WTC11 (cell line): Measurements from ENCODE around the gene LRRC74B.

Experiments
- RELA ChIP-seq: sonication (generic); formaldehyde crosslinking; IDR thresholded peaks from 2 replicates; pipeline ENCODE4 v1.8.1; 2022; ENCODE audit warnings: missing genetic modification reagents, mild to moderate bottlenecking, borderline replicate concordance
- TF ChIP-seq, protein P1 (sequence below): sonication (generic); formaldehyde crosslinking; IDR thresholded peaks from 2 replicates; pipeline ENCODE4 v1.8.0; 2022; ENCODE audit warnings: mild to moderate bottlenecking, missing genetic modification reagents
- TF ChIP-seq, protein P2 (sequence below): fragments of 200-600 bp; IDR thresholded peaks from 2 replicates; pipeline ENCODE4 v1.8.0; 2022; ENCODE audit warnings: antibody characterized with exemption
- TF ChIP-seq, protein P3 (sequence below): sonication (generic); formaldehyde crosslinking; IDR thresholded peaks from 2 replicates; pipeline ENCODE4 v1.8.1; 2022; ENCODE audit warnings: low read depth, mild to moderate bottlenecking, moderate library complexity, missing genetic modification reagents, borderline replicate concordance

DNA sequence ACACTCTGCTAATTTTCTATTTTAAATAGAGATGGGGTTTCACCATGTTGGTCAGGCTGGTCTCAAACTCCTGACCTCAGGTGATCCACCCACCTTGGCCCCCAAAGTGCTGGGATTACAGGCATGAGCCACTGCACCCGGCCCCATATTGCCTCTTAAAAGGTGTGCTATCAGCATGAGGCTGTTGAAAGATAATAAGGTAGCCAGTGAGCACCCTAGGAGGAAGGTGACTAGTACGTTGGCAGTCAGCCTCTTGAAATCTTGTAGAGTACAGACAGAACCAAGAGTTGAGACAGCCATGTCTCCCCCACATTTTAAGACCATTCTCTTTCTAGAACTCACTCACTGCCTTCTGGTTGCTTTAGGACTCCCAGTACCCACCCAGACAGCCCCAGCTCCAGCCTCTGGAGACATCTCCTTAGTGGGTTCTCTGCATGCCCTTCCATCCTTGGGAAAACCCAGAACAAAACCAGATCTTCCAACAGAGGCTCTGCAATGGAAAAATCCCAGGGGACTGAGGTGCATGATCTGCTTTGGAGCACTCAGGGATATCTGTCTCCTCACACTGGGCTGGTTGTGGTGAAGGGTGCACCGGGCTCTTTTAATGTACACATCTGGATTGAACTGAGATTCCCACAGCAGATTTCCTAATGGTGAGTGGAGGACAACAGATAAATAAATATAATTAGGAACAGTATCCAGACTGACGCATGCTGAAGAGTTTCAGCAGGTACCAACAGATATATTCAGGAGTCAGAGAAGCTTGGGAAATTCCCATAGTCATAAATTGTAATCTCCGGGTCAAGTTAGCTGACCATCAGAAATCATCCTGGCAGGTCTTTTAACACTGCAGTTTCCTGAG lies 49.4 kb downstream of the LRRC74B start:
- TF ChIP-seq, protein P1, sequence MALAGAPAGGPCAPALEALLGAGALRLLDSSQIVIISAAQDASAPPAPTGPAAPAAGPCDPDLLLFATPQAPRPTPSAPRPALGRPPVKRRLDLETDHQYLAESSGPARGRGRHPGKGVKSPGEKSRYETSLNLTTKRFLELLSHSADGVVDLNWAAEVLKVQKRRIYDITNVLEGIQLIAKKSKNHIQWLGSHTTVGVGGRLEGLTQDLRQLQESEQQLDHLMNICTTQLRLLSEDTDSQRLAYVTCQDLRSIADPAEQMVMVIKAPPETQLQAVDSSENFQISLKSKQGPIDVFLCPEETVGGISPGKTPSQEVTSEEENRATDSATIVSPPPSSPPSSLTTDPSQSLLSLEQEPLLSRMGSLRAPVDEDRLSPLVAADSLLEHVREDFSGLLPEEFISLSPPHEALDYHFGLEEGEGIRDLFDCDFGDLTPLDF (CRISPR knock-in tag), result no peak
- no peak for TF ChIP-seq RELA (CRISPR knock-in tag)
- TF ChIP-seq, protein P2, sequence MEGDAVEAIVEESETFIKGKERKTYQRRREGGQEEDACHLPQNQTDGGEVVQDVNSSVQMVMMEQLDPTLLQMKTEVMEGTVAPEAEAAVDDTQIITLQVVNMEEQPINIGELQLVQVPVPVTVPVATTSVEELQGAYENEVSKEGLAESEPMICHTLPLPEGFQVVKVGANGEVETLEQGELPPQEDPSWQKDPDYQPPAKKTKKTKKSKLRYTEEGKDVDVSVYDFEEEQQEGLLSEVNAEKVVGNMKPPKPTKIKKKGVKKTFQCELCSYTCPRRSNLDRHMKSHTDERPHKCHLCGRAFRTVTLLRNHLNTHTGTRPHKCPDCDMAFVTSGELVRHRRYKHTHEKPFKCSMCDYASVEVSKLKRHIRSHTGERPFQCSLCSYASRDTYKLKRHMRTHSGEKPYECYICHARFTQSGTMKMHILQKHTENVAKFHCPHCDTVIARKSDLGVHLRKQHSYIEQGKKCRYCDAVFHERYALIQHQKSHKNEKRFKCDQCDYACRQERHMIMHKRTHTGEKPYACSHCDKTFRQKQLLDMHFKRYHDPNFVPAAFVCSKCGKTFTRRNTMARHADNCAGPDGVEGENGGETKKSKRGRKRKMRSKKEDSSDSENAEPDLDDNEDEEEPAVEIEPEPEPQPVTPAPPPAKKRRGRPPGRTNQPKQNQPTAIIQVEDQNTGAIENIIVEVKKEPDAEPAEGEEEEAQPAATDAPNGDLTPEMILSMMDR, result no peak
- TF ChIP-seq, protein P3, sequence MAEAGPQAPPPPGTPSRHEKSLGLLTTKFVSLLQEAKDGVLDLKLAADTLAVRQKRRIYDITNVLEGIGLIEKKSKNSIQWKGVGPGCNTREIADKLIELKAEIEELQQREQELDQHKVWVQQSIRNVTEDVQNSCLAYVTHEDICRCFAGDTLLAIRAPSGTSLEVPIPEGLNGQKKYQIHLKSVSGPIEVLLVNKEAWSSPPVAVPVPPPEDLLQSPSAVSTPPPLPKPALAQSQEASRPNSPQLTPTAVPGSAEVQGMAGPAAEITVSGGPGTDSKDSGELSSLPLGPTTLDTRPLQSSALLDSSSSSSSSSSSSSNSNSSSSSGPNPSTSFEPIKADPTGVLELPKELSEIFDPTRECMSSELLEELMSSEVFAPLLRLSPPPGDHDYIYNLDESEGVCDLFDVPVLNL (CRISPR knock-in tag), result no peak
